GM18519 (cell line): ENCODE results near the gene ZNF319.

ENCODE experiments used
- ATAC-seq: cut with Tn5 transposase; IDR thresholded peaks from one replicate; pipeline ENCODE4 v1.9.1; 2021; ENCODE audit warnings: mild to moderate bottlenecking, moderate library complexity; ENCODE audit not compliant: unreplicated experiment, low FRiP score

ZNF319 gene

DNA sequence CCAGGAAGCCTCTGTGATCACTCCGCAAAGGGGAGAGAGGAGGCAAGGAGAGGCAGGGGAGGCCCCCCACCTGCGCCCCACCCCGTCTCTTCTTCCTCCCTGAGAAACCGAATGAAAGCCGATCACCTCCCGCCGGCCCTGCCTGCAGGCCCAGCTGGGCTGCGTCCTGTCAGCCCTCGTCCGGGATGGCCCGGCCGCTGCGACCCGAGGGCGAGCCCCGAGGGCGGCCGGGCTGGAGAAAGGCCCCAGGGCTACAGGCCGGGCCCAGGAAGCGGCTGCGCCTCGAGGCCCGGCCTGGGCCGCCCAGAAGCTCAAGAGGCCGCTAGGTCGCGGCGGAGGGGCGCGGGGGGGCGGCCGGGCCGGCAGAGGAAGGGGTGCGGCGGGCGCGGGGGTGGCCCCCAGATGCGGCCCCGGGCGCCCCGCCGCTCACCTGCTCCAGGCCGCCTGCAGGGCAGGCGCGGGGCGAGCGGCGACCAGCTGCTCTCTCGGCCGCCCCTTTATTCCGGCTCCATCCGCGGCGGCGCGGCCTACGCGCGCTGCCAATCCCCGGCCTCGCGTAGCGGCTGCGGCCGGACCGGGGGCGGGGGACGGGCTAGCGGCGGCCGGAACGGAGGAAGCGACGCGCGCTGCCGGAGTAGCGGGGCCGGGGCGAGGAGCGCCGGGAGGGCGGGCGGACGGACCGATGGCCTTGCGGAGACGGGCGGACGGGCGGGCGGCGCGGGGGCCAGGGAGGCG, at the start of gene ZNF319:
TSS of gene ZNF319 (minus strand) at position 702 of the 735 bp plus-strand sequence. CDS start 2,407 bp downstream, outside the sequence.
- ATAC-seq = peak; percentile 9

GRCh38 chr16:58049232-58050185, 49.0 kb upstream of the ZNF319 start:
- ATAC-seq = no peak

- no peak for ATAC-seq
Observed at GRCh38 chr16:58048494-58049231, 48.2 kb upstream of the ZNF319 start.

- no peak for ATAC-seq
Observed at GRCh38 chr16:58047557-58048348, 47.3 kb upstream of the ZNF319 start.

DNA sequence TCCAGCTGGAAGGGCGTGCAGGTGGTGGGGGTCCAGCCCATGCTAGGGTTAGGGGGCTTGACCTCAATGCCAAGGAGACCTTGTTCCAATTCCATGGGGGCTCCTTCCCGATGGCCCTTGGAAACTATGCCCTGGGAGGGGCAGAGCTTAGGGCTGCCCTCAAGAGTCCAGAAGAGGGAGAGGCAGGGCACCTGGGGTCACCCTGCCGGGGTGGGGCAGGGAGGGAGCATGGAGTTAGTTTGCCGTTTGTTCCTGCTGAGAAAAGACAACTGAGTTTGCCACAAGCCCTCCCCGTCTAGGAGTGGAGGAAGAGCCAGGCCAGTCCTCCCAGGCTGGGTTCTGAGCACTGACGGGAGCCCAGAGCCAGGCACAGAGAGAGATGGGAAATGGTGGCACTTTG, 46.5 kb upstream of the ZNF319 start:
- no peak for ATAC-seq

DNA sequence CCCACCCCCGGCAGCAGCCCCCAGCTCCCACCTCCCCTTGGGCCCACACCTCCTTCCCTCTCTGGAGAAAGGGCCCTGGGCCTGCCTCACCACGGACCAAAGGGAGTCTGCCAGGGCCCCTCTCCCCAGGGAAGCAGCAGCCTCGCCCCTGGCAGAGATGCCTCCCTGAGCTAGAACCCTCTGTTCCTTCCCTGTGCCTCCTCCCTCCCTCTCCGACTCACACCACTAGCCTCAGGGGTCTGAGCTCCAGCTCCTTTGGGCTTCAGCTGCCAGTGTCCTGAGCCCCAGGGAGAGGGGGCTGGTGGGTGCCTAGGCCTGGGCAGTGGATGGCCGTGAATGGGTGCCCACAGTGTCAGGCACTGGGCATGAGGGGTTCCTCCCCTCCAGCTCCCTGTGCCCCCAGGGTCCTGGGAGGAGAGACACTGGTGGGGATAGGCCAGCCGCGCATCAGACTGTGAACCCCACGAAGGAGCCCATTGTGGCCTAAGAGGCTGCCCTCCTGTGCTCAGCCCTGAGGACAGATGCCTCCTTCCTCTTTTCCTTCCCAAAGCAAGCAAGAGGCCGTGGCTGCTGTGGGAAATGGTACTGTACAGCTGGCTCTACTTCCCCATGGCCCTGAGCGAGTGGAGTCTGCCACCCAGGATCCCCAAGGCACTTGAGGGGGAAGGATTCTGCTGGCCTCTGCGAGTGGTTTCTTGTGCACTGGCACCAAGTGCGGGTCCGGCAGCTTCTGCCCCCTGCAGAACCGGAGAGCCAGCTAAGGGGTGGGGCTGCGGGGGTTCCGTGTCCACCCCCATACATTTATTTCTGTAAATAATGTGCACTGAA, 45.8 kb upstream of the ZNF319 start:
- no peak for ATAC-seq

GRCh38 chr16:58045096-58045495, 44.6 kb upstream of the ZNF319 start:
- no peak for ATAC-seq

DNA sequence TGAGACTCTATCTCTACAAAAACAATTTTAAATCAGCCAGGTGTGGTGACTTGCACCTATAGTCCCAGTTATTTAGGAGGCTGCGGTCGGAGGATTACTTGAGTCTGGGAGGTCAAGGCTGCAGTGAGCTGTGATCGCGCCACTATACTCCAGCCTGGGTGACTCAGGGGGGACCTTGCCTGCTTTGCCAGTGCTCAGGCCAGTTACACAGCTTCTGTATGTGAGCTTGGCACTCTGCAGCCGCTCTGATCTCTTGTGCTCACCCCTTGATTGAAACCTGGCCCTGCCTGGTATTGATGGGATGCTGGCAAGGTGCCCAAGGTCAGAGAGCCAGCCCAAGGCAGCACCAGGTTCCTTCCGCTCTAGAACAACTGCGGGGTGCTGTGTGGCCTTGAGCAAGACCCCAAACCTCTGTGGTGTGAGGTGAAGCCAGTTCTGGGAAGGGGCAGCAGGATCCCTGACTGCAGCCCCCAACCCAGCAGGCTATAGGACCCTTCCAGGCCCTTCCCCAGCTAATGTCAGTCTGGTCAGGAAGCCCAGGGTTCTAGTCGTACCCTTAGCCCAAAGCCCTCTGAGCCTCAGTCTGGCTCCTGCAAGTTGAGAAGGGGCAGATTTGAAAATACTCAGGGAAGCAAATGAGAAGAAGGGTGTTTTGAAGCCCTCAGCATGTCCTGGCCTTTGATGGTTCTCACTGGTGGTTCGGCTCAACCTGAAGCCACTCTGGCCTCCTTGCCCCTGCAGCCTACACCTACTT, 44.0 kb upstream of the ZNF319 start:
- ATAC-seq = no peak

DNA sequence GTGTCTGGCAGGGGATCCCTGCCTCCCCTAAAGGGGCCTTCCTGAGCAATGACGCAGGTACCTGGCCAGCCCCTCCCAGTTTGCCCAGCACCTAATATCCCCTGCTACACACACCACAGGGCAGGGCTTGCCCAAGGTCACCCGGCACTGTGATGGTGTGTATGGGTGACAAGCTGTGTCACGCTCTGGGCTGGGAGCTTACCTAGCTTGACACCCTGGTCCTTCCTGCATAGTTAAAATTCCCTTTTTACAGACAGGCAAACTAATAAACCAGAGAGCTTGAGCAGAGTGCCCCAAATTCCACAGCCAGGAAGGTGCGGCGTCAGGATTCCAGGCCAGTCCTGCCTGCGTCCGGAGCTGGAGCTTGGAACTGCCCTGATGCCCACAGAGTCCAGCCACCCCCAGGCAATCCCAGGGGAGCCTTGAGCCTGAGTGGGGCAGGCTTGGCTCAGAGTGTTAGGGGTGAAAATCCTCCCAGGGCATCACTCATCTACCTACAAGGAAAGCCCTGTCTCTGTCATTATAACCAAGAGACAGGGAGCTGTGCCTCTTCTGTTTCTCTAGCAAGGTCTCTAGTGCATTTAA, 43.2 kb upstream of the ZNF319 start:
- ATAC-seq = no peak

GRCh38 chr16:58042886-58043515, 42.5 kb upstream of the ZNF319 start:
- no peak for ATAC-seq

DNA sequence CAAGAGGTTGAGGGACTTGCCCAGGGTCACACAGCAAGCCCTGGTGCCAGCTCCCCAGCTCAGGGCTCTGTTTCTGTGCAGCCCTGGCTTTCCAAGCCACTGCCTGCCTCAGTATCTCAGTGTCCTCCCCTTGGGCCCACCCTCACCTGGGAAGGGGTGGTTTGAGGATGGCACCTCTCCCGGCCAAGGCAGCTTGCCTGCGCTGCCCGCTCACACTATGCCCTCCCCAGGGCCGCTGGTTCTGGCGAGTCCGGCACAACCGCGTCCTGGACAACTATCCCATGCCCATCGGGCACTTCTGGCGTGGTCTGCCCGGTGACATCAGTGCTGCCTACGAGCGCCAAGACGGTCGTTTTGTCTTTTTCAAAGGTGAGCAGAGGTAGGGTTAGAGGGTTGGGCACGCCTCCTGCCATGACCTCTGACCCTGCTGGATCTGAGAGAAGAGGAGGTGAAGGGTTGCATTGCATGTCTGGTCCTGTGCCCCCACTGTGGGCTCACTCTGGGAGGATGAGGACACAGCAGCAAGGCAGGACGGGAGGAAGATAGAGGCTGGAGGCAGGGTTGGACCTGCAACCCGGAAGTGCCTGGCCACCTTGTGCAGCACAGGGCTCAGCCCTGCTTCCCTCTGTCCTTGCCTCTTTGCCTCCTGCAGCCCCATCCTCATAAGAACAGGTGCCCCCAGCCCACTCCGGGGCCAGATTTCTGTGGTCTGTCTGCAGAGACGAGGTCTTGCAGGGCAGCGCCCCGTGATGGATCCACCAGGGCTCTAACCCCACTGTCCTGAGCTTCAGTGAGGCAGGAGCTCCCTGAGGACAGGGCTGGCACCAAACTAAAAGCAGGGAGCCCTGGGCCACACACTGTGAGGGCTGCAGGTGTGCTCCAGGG, 41.8 kb upstream of the ZNF319 start:
- ATAC-seq = no peak

DNA sequence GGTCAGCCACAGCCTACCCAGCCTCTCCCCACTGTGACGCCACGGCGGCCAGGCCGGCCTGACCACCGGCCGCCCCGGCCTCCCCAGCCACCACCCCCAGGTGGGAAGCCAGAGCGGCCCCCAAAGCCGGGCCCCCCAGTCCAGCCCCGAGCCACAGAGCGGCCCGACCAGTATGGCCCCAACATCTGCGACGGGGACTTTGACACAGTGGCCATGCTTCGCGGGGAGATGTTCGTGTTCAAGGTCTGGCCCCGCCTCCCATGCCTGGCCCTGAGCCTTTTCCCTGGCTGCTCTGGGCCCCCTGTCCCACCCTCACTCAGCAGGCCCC, 41.1 kb upstream of the ZNF319 start:
- ATAC-seq = no peak

- no peak for ATAC-seq
Observed at GRCh38 chr16:58040945-58041627, 40.6 kb upstream of the ZNF319 start.

GRCh38 chr16:58040496-58040846, 40.0 kb upstream of the ZNF319 start:
- ATAC-seq = no peak

DNA sequence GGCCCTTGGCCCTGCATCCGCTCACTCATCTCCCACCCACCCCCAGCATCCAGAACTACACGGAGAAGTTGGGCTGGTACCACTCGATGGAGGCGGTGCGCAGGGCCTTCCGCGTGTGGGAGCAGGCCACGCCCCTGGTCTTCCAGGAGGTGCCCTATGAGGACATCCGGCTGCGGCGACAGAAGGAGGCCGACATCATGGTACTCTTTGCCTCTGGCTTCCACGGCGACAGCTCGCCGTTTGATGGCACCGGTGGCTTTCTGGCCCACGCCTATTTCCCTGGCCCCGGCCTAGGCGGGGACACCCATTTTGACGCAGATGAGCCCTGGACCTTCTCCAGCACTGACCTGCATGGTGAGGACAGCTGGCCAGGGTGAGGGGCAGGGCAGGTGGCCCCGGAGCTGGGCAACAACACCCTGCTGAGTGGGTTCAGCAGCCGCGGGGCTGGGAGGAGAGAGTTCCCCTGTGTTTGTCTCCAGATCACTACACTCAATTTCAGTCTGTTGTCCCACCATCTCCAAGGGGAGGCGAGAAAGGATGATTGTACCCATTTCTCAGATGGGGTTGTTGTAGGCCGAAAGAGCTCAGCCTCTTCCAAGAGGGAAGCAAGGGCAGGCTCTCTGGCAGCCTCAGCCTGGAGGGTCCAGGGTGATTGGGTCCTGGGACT, 39.5 kb upstream of the ZNF319 start:
- no peak for ATAC-seq

DNA sequence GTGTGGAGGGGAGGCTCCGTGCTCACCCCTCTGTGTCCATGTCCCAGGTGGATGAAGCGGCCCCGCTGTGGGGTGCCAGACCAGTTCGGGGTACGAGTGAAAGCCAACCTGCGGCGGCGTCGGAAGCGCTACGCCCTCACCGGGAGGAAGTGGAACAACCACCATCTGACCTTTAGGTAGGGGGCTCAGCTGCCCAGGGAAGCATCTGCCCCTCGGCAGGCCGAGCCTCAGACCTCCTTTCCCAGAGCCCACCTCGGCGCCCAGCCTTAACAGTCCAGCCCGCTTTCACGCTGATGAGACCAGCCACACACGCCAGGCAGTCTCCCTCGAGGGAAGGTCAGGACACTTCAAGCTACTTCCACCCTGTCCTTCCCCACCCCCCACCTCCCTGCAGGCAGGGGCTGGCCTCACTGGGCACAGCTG, 37.8 kb upstream of the ZNF319 start:
- ATAC-seq = no peak
